DND-41 (cell line): ENCODE results near the gene GSKIP.

Experiments used
- EZH2 ChIP-seq: IDR thresholded peaks from 3 replicates; pipeline ENCODE4 v1.6.1; 2012; ENCODE audit warnings: borderline replicate concordance, low read depth, mild to moderate bottlenecking, moderate library complexity, low read length, inconsistent platforms; ENCODE audit not compliant: severe bottlenecking
- TF ChIP-seq, protein P1 (sequence below): IDR thresholded peaks from 2 replicates; pipeline ENCODE4 v1.5.1; 2012; ENCODE audit warnings: borderline replicate concordance, low read length, moderate library complexity, mild to moderate bottlenecking; ENCODE audit not compliant: poor library complexity, severe bottlenecking; ENCODE audit errors: extremely low read depth

DNA sequence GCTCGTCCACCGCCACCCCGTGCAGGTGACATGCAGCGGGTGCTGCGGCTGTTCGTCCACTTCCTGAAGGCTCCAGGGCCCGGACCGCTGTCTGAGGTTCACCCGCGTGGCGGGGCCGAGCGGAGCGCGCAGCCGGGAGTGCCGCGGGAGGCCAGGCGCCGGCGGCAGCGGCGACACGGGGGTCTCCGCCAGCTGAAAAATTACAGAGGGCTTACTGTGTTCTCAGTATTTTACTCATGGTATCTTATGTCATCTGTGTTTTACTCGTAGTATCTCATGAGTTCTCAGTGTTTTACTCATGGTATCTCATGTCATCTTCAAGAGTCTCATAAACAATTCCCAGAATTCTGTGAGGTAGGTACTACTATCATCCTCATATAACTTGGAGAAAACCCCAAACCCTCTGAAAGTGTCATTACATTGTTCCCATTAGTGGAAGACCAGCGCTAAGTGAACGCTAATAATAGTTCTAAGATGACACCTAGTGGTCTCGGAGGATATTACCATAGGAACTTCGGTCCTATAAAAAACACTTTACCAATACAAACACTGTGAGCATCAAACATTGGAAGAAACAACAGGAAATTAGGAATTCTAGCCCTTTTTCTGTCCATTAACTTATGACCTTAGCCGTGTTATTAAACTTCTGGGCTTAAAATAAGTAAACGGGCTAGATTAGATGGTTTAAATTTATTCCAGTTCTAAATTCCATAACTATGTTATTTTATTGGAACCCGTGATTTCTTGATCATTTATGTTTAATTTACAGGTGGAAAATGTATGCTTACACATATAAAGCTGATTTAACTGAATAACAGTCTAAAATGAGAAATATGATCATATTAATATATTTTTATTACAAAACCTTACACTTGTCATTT lies 61.0 kb downstream of the GSKIP start:
- TF ChIP-seq, protein P1, sequence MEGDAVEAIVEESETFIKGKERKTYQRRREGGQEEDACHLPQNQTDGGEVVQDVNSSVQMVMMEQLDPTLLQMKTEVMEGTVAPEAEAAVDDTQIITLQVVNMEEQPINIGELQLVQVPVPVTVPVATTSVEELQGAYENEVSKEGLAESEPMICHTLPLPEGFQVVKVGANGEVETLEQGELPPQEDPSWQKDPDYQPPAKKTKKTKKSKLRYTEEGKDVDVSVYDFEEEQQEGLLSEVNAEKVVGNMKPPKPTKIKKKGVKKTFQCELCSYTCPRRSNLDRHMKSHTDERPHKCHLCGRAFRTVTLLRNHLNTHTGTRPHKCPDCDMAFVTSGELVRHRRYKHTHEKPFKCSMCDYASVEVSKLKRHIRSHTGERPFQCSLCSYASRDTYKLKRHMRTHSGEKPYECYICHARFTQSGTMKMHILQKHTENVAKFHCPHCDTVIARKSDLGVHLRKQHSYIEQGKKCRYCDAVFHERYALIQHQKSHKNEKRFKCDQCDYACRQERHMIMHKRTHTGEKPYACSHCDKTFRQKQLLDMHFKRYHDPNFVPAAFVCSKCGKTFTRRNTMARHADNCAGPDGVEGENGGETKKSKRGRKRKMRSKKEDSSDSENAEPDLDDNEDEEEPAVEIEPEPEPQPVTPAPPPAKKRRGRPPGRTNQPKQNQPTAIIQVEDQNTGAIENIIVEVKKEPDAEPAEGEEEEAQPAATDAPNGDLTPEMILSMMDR, result peak; percentile 84
- TF ChIP-seq EZH2, result no peak
